CD1c-positive myeloid dendritic cell (primary cell): ENCODE results near the gene NPW.
"Not testable (repeated sequence)": the region's sequence is repeated elsewhere in the genome, so short reads cannot be mapped to it uniquely, and the experiment has no call there.

Experiments used
- DNase-seq: peaks from one replicate; pipeline ENCODE4 v3.0.0-alpha.2; 2016; ENCODE audit errors: extremely low spot score

Gene NPW

GRCh38 chr16:2001456-2002355, 17.9 kb upstream of the NPW start:
- no peak for DNase-seq

DNA sequence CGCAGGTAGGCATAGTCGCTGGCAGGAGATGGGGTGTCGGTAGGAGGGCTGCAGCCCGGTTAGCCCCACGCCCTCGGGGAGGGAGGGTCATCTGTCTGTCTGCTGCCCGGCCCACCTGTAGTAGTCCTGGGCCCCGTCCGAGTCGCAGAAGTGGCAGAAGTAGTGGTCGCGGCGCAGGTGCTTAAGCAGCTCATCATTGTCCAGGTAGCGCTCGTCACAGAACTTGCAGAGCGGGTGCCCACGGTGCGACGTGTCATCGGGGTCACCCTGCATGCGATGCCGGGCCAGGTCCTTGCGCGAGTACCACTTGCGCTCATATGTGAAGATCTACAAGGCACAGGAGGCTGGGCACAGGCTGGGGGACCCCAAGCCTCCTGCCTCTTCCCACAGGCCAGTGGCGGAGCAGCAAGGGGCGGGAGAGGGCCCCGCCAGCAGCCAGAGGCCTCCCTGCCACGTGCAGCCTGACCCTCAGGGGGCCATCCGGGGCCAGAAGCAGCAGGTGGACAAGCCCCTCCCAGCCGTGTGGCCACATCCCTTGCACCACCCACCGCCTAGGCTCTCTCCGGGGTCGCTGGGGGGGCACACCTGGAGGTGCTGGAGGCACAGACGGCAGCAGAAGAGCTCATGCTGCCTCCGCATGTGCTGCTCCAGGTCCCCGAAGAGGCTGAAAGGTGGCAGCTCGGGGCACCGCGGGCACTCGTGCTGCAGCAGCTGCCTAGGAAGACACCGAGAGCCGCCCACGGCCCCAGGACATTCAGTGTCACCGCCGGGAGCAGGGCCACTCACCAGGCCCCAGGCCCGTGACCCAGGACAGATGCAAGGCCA, 17.0 kb upstream of the NPW start:
- DNase-seq: no peak

DNA sequence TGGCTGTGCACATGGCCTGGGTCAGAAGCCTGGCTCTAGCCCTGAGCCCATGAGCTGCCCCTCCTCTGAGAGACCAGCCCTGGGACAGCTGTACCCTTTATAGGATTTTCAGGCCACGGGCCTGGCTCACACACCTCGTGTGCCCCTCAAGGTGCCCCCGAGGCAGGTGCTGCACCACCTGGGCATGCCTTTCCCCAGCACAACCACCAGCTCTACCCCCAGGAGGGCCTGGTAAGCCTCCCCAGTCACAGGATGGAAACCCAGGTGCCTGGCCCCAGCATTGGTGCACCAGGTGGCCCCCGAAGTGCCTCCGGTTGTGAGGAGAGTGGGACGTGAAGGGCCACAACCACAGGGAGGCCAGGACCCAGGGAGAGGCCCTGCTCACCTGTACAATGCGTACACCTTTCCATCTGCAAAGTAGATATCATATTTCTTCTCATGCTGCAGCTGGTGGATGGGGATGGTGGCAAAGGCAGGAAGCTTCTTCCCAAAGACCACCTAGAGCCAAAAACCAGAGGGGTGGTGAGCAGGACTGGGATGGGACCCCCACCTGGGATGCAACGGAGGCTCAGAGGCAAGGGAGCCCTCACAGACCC, 16.3 kb upstream of the NPW start:
- DNase-seq: no peak

DNA sequence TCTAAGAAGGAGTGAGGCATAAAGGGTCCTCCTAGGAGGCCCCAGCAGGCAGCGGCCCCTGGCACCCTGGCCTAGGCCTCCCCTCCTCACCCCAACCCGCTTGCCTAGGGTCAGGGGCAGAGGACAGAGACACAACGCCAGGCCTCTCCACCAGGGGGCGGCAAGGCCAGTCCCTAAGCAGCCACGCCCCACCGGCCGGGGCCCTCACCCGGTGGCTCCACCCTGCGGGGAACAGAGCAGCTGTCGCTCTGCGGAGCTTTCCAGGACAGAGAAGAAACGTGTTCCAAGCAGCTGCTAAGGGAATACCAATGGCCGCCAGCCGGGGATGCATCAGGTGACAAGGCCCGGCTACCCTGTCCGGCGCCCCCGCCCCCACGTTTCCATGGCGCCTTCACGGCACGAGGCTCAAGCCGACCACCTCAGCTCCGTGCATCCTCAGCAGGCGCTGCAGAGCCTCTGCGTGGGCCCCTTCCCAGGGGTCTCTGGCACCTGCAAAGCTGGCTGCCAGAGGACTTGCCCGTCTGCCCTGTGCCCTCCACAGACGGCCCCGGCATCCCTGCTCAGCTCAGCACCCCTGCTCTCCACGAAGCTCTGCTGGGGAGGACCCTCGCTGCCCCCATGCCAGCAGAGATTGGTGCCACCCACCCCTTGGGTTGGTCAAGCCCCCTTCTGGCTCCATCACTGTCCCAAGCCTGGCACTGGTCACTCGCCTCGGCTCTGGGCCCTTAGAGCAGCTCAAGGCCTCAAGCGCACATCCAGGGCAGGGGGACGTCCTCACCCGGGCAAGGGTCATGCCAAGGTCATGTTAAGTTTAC, 15.6 kb upstream of the NPW start:
- peak; percentile 95 for DNase-seq

GRCh38 chr16:2004795-2005517, 14.6 kb upstream of the NPW start:
- DNase-seq: no peak

DNA sequence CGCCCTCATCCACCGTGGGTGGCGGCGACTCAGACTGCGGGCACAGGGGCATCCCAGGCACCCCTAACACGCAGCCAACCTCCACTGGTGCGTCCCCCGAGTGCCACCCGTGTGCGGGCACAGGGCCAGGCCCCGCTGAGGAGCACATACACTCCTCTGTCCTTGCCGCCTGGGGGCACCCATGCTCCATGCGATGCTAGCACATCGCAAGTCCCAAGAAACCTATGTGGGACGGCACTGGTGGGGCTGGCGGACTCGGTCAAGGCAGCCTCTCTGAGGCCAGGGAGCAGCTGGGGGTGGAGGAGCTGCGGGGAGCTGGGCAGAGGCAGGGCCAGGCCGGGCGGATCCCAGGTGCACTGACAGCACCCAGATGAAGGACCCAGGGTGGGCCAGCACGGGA, 13.9 kb upstream of the NPW start:
- no peak for DNase-seq

DNA sequence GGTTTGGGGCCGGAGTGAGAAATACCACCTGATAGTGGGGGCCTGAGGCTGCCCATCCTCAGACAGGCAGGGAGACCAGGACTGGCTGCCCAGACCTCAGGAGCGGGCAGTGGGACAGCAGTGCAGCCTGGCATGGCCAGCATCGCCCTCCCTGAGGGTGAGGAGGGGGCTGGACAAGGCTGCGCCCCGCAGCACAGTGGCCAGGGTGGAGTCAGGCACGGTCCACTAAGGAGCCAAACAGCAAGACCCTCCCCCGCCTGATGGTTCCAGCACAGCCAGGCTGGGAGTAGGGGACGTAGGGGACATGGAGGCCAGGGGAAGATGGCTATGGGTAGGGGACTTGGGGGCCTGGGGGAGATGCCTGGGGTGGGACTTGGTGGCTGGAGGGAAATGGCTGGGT, 13.3 kb upstream of the NPW start:
- no peak for DNase-seq

DNA sequence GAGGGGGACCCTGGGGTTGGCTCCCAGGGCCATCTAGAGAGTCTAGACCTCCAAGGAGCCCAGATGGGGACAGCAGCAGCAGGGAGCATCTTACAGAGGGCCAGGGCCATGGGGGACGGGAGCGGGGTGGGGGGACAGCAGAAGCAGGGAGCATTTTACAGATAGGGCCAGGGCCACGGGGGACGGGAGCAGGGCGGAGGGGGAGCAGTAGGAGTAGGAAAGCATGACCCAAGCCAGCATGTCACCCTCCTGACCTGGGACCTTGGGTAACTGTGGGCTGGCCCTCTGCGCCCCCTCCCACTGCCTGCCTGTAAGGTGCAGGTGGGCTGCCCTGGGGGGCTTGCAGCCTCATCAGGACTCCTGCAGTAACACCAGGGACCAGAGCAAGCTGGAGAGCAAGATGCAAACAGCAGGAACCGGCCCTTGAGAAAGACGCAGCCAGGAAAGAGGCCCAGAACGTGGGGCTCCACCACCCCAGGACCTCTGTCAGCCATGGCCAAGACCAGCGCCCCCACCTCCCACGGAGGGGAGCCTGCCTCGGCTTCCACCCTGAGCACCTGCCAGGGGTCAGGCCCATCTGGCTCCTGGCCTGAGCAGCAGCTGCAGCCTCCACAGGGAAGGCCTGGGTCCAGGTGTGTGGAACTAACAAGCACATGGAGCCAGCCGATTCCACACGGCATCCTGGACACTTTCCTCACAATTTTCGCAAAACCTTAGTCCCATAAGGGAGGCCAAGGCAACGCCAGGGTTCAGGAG, 12.3 kb upstream of the NPW start:
- no peak for DNase-seq

DNA sequence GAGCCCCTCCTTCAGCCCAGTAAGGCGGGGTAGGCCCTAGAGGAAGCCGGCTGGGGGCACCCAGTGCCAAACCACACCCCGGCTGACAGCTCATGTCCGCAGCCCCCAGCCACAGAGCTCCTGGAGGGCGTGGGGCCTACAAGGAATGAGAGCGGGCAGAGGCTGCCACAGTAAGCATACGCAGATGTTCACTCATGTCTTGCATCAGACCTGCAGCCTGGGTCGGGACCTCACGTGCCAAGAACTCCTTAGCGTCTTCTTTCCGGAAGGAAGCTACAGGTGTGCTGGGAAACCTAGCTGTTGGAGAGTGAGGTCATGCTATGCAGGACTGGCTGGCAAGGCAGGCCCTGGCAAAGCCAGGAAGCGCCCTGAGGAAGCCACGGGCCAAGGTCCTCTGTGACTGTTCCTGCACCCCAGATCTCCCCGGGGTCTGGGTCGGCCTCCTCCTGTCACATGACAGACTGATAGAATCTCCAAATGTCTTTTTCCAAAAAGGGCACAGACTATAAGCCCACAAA, 11.5 kb upstream of the NPW start:
- DNase-seq: no peak

DNA sequence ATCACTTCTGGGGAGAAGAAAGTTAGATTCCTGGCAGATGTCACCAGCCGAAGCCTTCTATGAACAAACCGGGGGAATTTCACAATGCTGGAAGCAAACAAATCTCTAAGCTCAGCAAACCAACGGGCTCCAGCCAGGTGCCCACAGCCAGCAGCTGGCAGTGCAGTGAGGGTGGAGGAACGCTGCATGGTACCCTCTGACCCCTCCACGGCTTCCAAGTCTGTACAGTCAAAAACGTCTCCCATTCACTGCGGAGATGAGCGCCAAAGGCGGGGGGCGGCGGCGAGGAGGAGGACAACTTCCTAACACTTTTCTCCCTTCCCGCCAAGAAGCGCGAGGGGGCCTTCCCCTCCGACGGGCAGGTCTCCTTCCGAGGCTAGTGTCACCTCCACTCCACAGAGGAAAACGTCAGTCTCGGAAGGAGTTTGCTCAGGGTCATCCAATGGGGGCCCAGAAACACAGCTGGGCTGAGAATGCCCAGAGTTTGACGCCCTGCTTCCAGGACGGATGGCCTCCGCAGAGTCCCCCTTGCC, 10.9 kb upstream of the NPW start:
- no peak for DNase-seq

DNA sequence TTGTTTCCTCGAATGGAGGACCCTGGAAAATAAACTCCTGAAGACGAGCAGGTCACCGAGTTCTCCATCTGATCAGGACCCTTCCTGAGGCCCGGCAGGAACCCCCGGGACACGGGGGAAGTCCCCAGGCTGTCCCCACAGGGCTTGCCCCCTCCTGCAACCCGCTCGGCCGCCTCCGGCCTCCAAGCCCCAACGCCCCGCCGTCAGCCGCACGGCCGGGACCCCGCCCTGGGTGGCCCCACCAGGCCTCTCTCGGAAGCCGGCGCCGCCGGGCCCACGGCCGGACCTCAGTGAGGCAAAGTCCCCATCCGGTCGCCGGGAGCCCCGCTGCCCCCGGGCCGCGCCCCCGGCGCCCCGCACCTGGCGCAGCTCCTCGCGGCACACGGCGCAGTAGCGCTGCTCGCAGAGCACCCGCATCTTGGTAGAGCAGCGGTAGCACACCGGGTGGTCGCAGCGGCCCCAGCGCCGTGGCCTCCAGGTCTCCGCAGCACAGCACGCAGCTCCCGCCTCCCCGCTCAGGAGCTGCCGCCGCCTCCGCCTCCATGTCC, 10.3 kb upstream of the NPW start:
- DNase-seq: no peak

DNA sequence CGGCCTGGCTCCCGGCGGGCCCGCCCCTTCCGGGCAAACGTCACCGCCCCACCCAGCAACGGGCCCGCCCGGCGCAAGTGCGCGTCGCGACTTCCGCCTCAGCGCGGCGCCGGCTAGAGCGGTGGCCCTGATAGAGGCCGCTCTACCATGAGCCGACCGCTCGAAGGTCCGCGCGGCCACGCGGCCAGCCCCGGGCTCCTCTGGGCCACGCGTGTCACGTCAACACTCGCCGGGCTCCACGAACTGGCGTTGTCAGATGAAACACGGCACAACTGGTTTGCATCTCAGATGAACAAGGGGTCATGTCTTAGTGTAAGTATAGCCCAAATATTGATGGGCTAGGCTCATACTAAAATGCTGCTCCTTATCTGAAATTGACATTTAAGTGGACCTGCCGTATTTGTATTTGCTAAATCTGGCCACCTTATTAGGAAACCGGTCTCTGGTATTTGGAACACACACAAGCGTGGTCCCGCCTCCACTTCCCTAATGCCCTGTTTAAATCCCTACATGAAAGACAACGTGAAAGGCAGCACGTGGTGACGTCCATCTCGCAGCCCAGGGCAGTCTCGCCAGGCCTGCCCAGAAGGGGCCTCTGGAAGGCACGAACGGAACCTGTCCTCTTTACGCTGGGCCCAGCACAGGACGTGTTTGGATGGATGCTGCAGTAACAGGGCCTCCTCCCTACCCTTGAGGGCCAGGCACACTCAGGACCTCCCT, 9.6 kb upstream of the NPW start, which contains the start of gene ZNF598:
ZNF598 (minus strand) TSS at position 31 of the 720 bp plus-strand sequence.
- DNase-seq: peak; percentile 94

- not testable (repeated sequence) for DNase-seq
Observed at GRCh38 chr16:2011726-2012125, 7.9 kb upstream of the NPW start.

GRCh38 chr16:2013527-2013926, 6.1 kb upstream of the NPW start:
- no peak for DNase-seq

GRCh38 chr16:2015117-2015946, 4.3 kb upstream of the NPW start:
- DNase-seq: peak; percentile 56

DNA sequence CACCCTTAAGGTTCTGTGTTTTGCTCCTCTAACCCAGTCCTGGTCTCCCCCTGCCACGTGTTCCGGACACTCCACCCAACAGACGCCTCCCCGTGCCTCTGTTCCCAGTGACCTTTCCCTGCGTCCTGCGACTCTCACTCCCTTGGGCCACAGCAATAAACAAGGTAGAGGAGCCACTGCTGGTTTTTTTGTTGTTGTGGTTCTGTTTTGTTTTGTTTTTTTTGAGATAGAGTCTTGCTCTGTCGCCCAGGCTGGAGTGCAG, 3.7 kb upstream of the NPW start:
- no peak for DNase-seq

DNA sequence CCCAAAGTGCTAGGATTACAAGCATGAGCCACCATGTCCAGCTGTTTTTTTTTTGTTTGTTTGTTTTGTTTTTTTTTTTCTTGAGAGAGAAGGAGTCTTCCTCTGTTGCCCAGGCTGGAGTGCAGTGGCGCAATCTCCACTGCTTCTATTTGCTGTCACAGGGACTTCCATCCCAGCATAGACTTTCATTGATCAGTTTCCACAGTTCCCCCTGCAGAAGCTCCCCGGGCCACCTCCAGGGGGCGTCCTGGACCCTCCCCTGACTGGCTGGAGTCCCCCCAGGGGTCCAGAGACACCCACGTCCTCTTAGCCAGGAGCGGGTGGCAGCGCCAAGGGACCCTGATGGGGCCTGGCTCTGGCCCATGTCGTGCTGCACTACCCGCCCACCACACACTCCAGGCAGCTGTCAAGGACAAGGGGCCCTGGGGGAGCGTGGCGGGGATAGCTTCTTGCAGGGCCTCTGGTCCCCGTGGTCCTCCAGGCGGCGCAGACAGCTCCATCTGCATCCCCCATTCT, 3.1 kb upstream of the NPW start:
- DNase-seq: no peak
